Measurements from ENCODE around the gene TNFSF15.
"Not testable (repeated sequence)": the region's sequence is repeated elsewhere in the genome, so short reads cannot be mapped to it uniquely, and the experiment has no call there.

TNFSF15 gene

DNA sequence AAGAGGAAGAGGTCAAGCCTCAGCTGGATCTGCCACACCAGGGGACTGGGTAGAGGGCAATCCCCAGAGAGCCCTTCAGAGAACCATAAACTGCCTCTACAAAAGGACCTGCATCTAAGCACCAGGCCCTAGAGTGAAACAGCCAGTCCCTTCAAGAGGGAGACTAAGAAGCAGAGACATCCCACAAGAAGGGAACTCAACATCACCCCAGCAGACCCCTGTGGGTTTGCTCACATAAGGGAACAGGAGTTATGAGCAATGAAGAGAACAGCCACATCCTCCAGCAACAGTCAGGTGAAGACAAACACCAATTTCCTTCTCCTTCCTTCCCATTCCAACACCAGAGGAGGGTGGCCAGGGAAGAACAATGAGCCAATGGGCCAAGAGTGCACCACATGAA lies 48.9 kb downstream of the TNFSF15 start:
- DNase-seq (ENCODE audit: low read depth in 2 of 2): no peak

DNA sequence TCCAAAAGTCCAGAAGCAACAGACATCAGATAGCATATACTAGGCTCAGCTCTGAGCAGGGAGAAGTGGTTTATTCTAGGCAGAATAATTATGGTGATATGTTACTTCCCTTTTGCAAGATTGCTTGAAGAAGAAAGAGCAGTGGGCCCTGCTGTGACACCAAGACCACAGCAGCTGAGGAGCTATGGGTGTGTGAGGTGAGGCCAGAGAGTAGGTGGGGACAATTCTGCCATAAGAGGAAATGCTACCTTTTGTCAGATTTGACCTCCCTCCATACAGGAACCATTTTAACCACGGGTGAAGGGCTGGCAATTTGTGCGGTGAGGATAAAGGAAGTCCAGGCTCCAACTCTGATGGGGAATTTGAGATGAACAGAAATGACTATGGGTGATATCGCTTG lies 51.3 kb downstream of the TNFSF15 start:
- DNase-seq (ENCODE audit: low read depth in 2 of 2): no peak

DNA sequence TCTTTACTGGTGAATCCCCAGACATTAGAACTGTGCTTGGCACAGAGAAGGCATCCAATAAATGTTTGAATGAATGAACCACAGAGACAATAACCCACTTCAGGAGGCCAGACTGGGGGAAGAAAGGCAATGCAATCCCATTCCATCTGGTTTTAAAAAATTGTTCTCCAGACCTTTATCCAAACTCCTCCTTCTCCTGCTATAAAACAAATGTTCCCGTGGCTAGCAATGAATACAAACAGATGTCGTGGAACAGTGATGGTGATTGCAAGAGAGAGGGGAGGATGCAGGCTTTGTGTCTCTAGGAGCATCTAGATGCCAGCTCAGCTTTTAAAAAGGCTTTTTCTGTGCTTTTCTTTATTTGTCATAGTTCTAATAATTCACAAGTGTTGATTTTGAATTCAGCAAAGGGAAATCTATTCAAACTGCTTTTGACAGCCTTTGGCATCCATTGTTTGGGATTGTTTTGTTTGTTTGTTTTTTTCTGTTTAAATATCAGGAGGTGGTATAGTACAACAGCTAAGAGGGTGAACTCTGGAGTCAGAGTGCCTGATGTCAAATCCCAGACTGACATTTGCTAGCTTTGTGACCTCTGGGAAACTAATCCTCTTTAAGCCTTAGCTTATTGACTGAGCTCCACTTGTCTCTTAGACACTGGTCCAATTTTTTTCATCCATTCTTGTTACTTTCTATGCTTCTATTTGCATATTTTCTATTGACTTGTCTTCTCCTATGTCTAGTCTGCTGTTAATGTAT lies 59.1 kb downstream of the TNFSF15 start:
- no peak for DNase-seq (ENCODE audit: low read depth in 2 of 2)

DNA sequence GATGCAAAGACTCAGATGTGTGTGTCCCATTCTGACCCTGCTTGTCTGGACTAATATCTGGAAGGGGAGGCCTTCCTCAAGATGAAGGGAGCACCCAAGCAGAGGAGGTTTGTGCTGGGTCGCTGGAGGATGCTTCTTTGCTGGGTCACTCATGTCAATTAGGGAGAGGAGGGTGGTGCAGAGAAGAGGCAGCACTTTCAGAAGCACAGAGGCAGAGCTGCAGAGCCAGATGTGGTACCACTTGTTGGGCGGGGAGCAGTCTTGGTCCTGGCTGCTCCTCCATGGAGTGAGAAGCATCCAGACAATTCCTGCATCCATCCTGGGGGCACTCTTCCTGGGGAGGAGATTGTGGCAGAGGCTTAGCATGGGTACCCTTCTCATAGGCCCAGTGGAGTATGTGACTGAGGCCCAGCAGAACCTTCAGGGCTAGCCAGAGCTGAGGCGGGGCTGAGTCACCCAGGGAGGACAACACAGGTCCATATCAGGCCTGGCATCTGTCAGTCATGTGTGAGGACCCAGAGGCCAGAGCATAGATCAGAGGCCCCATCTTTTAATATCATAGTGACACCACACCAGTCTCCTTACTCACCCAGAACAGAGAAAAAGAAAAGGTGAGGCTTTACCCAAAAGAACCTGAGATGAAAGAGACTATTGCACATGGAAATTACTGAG lies 59.8 kb downstream of the TNFSF15 start:
- no peak for DNase-seq (ENCODE audit: low read depth in 2 of 2)

GRCh38 chr9:114745108-114745848 lies 60.6 kb downstream of the TNFSF15 start:
- no peak for DNase-seq (ENCODE audit: low read depth in 2 of 2)

- no peak for DNase-seq (ENCODE audit: low read depth in 2 of 2)
These were observed 62.4 kb downstream of the TNFSF15 start for GRCh38 chr9:114743446-114743845.

DNA sequence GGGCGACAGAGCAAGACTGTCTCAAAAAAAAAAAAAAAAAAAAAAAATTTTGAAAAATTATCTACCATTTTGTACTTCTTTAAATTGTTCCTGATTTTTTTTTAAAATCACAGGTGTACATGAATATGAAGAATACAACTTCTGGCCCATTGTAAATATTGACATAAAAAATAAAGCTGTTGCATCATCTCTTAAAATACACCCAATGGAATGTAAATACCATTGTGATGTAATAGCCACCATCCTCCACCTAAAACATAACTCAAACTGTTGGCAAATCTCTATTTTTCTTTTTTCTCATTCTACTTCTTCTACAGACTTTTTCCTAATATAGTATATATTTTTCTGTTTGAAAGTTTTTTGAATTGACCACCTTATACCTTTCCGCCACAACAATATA lies 62.9 kb downstream of the TNFSF15 start:
- no peak for DNase-seq (ENCODE audit: low read depth in 2 of 2)

- DNase-seq (ENCODE audit: low read depth in 2 of 2): not testable (repeated sequence)
These were observed 64.3 kb downstream of the TNFSF15 start for GRCh38 chr9:114741521-114741920.

DNA sequence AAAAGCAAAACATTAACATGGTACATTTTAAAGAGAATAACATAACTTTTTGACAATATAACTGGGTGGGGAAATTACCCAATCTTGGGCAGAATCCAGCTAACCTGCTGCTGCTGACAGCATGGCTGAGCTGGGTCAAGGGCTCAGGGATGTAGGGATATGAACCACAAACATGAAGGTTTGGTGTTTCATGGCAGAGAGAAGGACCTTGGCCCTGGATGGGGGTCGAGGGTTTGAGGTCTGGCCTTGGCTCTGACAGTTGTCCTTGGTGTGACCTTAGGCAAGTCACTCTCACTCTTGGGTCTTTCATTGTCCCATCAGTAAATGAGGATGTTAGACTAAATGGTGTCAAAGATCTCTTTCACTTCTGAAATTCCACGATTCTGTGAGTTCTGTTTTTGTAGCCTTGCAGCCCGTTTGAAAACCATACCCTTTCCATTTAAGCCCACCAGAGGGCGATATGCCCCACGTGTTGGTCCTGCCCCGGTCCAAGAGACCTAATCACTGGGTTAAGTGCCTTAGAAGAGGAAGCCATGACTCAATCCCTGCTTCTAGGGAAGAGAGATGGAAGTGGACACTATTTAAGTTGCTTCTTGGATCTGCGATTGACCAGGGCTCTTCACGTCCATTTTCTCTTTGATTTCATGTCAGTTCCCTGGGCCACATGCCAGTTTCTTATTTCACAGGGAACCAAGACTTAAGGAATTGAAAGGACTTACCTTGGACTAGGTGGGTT lies 67.1 kb downstream of the TNFSF15 start:
- DNase-seq (ENCODE audit: low read depth in 2 of 2): peak; percentile 53 to 56

GRCh38 chr9:114737847-114738246 lies 68.0 kb downstream of the TNFSF15 start:
- no peak for DNase-seq (ENCODE audit: low read depth in 2 of 2)

DNA sequence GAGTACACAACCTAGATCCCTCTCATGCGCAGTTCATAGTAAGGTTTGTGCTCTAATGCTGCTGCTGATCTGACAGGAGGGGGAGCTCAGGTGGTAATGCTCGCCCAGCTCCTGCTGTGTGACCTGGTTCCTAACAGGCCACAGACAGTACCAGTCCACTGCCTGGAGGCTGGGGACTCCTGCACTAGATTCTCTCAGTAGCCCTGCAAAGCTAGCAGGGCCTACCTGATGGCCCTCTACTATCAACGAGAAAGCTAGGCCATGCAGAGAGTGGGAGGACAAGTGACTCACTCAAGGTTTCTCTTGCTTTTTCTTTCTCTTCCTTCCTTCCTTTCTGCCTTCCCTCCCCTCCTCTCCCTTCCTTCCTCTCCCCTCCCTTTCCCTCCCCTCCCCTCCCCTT lies 68.7 kb downstream of the TNFSF15 start:
- no peak for DNase-seq (ENCODE audit: low read depth in 2 of 2)

GRCh38 chr9:114735704-114736103 lies 70.1 kb downstream of the TNFSF15 start:
- no peak for DNase-seq (ENCODE audit: low read depth in 2 of 2)

DNA sequence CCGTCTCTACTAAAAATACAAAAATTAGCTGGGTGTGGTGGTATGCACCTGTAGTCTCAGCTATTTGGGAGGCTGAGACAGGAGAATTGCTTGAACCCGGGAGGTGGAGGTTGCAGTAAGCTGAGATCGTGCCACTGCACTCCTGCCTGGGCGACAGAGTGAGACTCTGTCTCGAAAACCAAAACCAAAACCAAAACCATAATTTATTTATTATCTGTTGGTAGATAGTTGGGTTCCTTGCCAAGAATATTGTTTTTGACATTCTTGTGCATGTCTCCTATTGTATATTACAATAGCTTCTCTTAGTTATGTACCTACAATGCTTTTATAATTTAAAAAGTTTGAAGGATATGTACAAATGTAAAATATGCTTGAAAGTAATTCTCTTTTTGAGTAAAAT lies 70.7 kb downstream of the TNFSF15 start:
- DNase-seq (ENCODE audit: low read depth in 2 of 2): not testable (repeated sequence)
